GM19238 (cell line): ENCODE measurements around the gene ARFGAP1.

ENCODE experiments used
- DNase-seq: peaks from one replicate; pipeline ENCODE4 v3.0.0; 2011; ENCODE audit warnings: low spot score; ENCODE audit not compliant: insufficient read length

Gene ARFGAP1

DNA sequence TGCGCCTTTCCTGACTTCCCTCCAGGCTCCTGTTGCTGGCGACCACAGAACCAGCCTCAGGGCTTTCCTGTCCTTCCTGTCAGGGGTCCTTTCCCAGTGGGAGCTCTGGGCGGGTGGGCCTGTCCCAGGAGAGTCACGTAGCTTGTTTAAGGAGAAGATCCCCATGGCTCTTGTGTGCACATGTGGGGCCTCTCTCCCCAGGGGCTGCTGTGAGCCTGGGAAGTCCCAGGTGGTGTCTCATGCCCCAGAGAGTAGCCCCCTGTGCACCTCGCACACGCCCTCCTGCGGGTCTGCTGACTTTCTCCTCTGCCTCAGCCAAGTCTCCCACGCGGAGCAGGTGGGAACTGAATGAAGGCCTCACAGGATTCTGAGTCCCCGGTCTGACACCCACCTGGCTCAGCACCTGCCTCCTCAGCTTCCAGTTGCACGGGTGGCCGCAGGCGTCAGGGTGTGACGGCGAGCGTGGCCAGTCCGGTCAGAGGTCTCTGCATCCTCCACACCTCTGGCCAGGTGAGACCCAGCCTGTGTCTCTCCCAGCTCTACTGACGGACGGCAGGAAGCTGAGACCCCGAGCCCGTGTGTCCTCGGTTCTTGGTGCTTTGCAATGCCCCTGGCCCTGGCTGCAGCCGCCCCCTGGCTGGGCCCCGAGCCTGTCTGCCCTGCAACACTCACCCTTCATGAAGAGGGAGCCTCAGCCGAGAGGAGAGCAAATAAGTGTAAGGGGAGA is 12.7 kb upstream of the ARFGAP1 start:
- no peak for DNase-seq

DNA sequence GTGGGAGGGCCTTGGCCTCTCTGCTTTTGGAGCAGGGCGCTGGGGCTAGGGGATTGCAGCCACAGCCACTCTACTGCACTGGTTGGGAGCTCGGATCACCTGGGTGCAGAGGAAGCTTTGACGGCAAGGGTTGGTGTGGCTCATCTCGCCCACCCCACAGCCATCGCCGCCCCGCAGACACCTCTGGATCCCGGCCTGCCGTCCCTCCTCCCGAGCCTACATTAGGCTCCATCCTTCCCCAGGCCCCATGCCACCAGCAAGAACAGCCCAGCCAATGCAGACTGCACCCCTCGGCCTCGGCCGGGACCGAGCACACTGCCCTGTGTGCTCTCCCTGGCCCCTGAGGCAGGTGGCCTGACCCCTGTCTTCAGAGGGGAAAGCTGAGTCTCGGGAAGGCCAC is 12.1 kb upstream of the ARFGAP1 start:
- DNase-seq = no peak

DNA sequence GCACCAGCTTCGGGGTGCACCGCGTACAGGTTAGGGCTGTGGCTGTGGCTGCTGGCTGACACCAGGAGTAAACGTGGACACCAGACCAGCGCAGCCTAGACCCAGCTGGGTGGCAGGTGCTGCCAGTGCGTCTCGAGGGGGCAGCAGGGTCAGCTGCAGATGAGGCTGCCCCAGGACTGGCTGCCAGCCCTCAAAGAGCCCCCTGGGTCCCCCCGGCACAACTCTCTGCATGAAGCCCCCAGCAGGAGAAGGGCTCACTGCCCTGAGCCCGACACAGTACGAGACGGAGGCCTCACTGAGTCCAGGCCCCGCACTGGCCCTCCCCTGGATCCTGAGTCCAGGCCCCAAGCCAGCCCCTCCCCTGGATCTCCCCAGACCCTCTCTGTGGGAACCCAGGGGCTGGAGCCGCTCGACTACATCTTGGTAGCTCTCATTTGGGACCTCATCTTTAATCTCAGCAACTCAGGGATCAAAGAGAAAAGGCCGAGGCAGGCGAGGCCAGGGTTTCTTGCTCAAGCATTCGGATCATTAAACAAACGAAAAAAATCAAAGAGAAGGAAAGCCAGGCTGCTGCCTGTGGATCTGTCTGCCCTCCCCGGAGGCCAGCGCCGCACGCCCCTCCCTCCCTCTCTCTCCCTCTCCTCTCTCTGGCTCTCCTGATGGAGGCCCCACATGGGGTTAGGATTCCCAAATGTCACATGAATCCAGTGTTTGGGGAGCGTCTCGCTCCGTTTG is 11.4 kb upstream of the ARFGAP1 start:
- DNase-seq = no peak

DNA sequence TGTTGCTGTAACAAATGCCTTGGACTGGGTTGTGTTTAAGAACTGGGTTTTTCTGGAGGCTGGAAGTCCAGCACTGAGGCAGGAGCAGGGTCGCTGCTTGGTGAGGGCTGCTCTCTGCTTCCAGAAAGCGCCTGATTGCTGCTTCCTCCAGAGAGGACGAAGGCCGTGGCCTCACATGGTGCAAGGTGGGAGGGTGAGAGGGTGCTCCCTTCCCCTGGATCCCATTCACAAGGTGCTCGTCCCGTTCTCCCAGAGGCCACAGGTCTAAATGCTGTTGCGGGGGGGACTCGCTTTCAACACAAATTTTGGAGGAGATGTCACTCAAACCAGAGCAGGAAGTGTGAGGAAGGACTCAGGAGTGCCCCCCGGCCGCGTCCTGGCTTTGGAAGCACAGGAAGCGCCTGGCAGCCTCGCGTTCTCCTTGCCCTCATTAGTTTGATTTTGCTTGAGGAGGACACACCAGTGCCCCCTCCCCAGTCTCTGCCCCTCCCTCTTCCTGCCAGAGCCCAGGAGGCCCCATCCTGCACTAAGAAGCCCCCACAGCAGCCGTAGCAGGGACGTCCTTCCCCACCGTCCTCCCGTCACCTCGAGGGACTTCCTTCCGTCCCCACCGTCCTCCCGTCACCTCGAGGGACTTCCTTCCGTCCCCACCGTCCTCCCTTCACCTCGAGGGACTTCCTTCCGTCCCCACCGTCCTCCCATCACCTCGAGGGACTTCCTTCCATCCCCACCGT is 10.7 kb upstream of the ARFGAP1 start:
- no peak for DNase-seq

DNA sequence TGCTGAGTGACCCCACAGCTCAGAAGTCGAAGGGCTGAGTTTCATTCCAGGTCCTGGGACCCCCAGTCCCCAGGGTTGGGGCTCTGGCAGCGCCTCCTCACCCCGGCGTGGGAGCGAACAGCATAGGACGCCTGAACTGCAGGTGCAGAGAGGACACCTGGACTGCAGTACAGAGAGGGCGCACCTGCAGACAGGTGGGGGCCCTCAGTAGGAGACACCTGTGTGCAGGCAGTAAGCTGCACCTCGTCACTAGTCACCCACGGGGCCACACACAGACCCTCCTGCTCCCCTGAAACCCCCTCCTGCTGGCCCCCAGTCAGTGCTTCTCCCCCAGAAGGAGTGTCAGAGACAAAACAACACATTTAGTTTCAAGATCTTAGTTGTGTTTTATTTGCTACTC is 9.8 kb upstream of the ARFGAP1 start:
- no peak for DNase-seq

DNA sequence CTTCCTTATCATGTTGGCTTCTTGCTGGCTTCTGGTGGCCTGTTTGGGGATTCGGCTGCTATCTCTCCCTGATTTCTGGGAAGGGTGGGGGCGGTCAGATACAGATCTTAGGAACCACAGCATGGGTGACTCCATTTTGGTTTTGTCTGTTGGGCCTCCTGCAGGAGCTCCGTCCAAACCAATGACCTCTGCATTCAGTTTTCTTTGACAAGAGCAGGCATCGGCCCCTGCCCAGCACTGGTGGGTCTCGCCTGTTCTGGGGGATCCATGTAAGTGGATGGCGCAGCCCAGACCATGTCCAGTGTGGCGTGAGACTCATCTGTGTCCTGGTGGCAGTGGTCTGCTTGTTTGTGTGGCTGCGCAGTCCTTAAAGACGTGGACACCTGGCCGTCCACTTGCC is 8.6 kb upstream of the ARFGAP1 start:
- DNase-seq = no peak

DNA sequence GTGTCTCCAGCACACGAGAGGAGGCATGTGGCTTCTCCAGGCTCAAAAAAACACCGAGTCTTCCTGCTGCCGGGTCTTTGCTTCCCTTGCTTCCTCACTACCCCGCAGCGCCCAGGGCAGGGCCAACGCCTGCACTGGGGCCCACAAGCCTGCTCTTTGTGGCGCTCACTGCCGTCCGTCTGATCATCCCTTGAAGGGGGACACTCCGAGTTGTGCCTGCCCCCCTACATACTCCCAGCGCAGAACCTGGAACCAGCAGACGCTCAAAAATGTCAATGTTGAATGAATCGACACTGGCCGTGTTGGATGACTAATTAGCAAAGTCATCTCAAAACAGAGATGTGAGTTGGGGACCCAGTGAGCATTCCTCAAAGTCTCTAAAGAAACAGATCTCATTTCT is 8.1 kb upstream of the ARFGAP1 start:
- DNase-seq = no peak

DNA sequence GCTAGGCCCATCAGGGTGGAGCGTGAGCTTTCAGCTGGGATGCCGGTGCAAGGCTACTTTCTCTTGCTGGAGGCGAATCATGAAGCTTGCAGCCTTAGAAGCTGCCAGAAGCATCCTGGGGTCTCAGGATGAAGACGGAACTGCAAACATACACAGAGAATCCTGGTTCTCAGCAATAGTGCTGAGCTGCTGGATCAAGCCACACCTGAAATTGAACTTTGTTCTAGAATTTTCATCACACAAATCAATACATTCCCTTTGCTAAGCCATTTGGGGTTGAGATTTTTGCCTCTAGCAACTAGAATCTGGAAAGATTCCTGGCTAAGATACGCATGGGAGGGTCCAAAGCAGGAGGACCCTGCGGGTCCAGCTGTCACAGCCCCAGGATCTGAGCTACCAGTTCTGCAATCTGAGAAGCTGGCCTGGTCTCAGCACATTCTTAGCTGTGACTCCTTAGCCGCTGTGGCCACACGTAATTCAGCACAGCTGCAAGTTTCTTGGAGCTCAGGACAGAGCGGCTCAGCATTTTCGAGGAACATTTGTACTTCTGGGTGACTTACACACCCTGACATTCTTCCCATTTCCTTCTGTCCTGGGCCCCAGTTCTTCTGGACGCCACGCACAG is 6.6 kb upstream of the ARFGAP1 start:
- DNase-seq = no peak

DNA sequence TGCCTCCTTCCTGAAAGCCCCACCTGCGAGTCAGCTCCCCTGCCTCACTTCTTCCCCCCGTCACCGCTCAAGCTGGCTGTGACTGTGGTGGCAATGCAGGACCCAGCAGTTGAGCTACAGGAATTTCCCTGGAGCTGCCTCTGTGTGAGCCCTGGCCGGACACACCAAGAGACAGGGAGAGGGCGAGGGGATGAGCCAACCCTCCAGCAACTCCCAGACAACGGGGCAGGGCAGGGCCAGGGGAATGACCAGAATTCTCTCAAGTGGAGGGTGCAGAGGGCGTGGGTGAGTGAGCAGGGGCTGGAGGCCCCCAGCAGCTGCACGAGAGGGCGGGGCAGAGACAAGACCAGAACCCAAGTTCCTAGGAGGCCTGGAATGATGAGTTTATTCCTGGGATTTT is 4.9 kb upstream of the ARFGAP1 start:
- DNase-seq = no peak

DNA sequence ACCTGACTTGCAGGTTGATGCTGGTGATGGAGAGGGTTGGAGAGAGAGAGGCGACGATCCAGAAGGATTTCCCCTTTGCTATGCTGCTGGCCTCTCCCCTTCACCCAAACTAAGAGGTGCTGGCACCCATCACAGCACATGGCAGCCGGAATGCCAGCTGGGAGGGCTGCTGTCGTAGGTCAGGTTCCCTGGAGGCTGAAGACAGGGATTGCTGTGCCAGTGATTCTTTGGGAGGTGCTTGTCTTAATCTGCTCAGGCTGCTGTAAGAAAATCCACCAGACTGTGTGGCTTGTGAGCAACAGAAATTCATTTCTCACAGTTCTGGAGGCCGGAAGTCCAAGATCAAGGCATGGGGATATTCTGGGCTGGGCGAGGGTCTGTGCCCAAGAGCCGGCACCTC is 4.4 kb upstream of the ARFGAP1 start:
- no peak for DNase-seq

DNA sequence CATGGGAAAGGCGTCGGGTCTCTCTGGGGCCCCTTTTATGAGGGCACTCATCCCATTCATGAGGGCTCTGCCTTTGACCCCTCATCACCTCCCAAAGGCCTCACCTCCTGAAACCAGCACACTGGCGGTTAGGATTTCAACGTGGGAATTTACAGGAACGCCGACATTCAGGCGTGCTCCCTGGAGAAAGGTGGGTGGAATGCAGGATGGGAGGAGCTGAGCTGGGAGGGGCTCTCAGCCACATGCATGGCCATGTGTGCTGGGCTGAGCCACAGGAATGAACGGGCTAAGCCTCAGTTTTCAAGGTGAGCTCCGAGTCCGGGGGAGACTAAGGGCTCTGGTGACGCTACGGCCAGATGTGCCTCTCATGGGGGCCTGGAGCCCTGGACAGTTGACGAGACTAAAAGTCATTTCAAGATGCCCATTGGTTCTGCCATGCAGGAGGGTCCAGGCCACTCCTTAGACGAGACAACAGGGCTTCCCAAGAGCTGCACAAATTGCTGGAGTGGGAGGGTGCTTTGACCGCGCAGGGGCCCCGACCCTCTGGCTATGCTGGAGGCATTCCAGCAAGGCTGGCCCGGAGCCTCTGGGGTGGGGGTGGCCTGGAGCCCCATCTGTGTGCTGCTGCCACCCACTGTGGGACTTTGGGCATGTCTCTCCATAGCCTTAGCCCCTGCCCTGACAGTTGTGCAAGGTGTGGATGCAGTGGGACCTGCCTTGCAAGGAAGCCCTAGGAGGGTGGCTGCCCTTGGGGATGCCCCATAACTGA is 3.8 kb upstream of the ARFGAP1 start:
- no peak for DNase-seq

DNA sequence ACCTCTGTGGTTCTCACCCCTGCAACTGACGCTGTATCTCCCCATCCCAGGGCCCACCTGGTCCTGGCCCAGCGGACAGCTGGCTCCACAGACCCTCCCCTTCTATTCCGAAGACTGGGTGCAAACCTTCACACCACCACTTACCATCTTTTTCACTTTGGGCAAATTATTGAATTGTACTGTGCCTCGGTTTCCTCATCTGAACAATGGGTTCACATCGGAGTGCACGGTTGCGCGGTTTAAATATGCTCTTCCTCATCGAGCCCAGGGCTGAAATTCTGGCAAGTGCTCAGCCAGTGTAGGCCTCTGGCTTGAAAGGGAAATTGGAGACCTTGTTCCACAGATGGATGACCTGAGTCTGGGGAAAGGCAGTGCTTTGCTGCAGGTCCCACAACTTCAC is 2.9 kb upstream of the ARFGAP1 start:
- DNase-seq = no peak

DNA sequence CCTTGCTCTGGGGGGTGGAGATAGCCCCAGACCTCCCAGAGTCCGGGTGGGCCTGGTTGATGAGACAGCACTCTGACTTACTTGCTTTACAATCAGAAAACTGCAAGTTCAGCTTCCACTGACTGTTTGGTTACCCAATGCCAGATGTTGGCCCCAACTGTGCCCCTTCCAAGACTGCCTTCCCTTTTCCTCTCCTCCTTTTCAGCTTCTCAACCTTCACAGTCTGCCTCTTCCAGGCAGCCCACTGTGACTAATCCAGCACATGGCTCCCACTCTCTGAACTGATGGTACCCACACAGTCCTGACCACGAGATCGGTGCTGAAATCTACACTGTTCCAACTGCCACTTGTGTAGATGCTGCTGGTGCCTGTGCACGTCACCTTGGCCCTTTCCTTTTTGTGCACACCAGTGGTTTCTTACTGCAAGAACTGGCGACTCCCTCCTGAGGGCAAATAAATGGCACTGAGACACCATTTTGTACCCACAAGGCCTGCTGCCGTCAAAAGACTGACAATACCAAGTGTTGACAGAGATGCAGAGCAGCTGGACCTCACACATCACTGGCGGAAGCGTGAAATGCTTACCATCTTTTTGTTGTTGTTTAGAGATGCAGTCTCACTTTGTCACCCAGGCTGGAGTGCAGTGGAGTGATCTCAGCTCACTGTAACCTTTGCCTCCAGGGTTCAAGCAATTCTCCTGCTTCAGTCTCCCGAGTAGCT is 1.8 kb upstream of the ARFGAP1 start:
- DNase-seq = no peak

DNA sequence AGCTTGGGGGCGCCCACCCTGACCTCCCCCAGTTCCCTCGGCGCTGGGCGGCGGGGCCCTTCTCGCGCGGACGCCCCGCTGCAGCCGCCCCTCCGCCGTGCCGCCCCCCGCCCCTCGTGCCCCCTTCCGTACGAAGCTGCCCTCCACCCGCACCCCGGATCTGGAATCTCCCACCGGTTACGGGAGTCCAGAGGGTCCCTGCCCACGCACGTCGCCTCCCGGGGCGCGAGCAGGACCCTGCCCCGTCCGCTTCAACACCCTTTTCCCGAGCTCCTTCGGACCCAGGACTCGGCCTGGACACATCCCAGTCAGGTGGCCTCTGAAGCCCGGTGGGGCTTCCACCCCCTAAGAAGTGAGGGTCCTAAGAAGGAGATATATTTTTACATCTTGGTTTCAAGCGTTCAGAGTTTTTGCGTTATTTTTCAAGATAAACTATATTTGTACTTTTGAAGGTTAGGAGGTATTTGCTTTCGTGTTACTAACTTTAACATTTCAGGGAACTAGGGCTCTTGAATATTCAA is 506 bp downstream of the ARFGAP1 start:
- DNase-seq = no peak

DNA sequence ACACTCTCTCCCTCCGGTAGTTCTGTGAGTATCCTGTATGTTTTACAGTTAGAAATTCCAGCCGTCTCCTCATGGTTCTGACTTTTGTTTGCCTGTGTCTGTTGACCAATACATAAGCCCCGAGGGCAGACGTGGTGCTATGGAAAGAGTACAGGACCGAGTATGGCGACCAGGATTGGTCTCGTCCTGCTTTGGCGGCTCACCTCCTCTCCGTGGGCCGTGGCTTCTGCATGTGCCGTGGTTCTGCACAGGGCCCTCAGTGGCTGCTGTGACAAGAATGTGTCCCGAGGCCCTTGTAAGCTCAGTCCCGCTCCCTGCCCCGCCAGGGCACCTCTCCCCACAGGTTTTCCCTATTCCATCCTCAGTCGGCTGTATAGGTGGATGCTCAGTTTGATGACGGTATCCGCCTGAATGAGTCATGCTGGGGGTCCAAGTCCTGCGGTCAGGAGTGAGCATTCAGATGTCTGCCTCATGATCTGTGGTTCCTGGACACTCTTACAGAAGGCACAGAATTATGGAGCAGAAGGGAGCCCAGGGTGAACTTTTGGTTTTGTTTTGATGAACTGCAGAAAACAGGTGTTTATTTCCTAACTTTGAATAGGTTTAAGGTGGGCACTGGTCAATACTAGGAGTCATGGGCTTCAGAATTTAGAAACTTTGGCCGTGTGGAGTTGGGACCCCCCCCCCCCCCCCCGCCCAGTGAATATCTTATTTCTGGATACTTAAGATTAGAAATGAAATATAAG is 1.2 kb downstream of the ARFGAP1 start:
- no peak for DNase-seq

DNA sequence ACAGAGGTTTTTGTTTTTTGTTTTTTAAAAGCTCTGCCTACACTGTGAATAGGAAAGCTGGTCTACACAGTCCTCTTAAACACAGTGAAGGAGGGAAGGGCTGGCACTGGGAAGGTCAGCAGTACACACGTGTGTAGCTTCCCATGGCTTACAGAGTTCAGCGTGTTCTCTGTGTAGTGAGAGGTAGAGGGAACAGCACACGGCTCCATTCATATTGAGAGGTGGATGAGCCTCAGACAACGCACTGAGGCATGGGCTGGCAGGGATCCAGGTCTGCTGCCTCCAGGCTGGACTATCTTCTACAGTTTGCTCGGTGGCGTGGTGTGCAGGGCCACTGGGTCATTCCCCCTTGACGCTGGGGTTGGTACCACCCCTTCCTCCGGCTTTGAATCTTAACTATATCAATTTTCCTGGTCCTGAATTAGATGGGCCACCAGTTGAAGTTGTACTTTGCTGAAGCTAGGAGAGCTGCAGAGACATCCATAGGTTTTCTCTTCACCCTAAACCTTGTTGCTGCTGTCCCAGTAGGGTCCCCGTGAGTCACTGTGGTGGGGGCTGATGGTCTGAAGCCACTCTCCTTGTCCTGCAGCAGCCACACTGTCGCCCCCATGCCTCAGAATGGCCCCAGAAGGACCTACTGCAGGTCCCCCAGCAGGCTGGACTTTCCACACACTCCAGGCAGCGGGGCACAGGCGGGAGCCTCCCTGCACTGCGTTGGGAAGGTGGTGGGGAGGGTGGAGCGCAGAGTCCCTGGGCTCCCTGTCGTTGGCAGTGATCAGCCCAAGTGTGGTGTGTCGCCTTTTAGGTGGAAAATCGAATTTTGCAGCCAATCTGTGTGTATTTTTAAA is 2.0 kb downstream of the ARFGAP1 start:
- no peak for DNase-seq

DNA sequence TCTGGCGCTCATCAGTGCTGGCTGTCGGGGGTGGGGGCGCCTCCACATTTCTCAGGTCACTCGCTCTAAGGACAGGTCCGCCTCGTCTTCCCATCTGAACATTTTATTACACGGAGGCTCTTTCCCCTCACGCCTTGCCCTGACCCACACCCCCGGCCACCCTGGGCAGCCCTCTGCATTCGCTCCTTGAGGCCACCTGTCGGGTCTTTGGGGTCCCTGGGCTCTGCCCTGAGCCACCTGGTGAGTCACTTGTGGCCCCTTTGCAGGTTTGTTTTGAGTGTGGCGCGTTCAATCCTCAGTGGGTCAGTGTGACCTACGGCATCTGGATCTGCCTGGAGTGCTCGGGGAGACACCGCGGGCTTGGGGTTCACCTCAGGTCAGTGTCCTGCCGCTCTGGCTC is 3.2 kb downstream of the ARFGAP1 start:
- no peak for DNase-seq

DNA sequence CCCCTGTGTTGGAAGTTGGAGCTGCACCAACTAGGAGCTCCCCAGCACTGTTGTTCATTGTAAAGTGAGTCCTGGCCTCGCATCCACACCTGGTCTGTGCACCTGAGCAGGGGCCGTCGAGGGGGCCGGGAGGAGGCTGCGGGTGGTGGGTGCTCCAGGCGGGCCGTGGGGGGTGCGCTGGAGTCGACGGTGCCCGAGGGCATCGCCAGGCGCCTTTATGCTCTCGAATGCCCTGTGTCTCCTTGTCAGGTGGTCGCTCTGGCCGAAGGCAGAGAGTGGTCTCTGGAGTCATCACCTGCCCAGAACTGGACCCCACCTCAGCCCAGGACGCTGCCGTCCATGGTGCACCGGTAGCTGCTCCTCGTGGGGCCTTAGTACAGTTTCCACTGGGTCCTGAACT is 4.3 kb downstream of the ARFGAP1 start:
- DNase-seq = no peak
